GM21390 (cell line): Measurements from ENCODE around the gene CDC42EP4.

Experiments used
- ATAC-seq: cut with Tn5 transposase; IDR thresholded peaks from one replicate; pipeline ENCODE4 v1.9.1; 2021; ENCODE audit not compliant: unreplicated experiment

The CDC42EP4 gene

DNA sequence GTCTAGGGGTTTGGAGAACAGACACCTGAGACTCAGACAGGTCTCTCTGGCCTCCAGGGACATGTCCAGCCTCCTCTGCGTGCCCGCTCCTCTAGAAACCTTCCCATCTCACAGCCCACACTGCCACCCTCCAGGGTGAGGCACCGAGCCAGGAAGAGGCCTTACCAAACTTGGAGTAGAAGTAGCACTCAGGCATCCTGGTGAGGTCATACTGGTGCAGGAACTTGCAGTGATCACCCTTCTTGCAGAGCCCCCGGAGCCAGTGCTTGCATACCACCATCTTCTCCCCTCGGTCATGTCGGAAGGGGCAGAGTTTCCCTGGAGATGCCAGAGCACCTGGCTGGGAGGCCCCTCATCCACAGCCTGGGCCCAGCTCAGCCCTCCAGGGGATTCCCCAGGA, 54.3 kb downstream of the CDC42EP4 start:
- no peak for ATAC-seq

- ATAC-seq: no peak
Measured at GRCh38 chr17:73256220-73256619, 55.6 kb downstream of the CDC42EP4 start.

GRCh38 chr17:73255671-73256181, 56.1 kb downstream of the CDC42EP4 start:
- ATAC-seq: no peak

DNA sequence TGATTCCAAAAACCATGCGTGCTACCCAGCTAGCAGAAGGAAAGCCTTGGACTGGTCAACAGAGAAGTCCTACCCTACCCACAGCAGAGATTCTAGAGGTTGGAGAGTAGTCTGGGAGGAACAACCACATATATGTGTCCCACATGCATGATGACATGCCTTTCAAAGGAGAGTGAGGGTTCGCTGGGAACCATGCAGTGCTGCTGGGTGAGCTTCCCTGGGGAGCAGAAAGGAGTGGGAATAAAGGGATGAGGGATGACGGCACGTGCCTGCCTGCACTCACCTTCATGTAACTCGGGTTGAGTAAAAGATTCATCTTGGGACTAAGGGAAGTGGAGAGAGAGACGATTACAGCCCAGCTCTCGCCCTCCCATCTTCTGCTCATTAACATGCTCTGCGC, 59.9 kb downstream of the CDC42EP4 start:
- ATAC-seq: no peak

- no peak for ATAC-seq
Measured at GRCh38 chr17:73250851-73251640, 60.8 kb downstream of the CDC42EP4 start.

DNA sequence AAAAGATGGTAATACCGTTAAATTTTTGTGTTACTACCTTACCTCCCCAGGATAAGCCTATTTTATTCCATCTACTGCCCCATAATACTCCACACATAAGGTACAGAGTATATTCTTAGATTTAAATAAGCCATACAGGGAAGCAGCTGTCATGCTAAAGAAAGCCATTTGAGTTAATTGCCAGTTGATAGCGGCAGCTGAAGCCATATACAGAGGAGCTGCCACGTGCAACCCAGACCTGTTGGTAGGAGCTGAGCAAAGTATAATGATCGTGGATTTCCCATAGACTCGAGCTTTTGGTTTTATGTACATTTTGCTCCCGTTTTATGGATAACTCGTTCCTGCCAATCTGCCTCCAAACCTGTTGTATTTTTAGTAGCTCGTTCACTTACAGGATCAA, 62.1 kb downstream of the CDC42EP4 start:
- no peak for ATAC-seq

GRCh38 chr17:73248532-73248931, 63.3 kb downstream of the CDC42EP4 start:
- no peak for ATAC-seq

DNA sequence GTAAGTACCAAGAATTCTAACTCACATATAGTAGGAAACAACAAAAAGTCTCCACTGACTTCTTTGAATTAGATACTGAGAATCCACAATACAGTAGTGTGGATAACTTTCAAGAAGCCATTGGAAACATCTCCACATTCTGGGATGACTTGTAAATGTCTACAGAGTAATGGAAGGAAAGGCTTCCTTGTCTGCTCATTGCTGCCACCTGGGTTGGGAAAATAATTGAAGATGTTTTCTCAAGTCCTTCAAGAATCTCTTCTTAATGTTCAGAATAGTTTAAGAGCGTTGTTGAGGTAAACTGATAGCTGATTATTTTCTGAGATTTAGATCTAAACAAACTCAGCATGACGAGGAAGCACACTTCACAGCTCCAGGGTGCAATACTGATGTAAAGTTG, 64.1 kb downstream of the CDC42EP4 start:
- no peak for ATAC-seq

- no peak for ATAC-seq
Measured at GRCh38 chr17:73240561-73240960, 71.2 kb downstream of the CDC42EP4 start.

DNA sequence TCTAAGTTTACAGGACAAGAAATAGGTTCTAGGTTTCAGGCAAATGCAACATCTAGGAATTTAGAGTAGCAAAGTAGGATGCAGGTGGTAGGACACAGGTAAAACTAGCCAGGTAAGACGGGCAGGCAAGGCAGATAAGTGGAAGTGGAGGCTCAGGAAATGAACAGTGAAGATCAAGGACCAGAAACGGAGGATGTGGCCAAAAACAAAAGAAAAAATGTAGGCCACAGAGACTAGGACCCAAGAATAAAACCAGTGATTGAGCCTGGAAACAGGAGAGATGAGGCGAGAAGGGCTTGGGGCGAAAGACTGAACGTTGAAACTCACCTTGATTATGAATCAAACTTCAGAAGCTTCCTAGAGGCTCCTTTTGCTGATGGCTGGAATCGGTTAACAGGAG, 74.1 kb downstream of the CDC42EP4 start:
- no peak for ATAC-seq

DNA sequence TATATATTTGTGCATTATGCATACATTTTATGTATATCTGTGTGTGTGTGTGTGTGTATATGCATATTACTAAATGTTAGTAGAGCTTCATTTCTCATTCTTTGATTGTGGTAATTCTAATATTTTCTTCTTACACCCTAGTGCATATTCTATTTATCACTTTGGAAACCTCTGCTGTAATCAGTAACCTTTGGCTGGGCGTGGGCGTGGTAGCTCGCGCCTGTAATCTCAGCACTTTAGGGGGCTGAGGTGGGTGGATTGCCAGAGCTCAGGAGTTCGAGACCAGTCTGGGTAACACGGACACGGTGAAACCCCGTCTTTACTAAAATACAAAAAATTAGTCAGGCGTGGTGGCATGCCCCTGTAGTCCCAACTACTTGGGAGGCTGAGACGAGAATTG, 77.1 kb downstream of the CDC42EP4 start:
- no peak for ATAC-seq
